Right atrium auricular region (tissue), 2 donors: Measurements from ENCODE around the gene TMEM217. TPM values are rescaled to one million over a fixed set of nuclear protein-coding genes. Genes with fewer than 3 reads are reported as not detected.
A peak's percentile ranks its signal among the peaks of the same experiment; 100 is the strongest.

ENCODE experiments used
- DNase-seq: peaks from one replicate; pipeline ENCODE4 v3.0.0-alpha.2; 2019; ENCODE audit warnings: low spot score
- H3K27ac ChIP-seq, 2 donors: fragments of 200-600 bp; sonication (generic); 1 replicate in 1 of 2; 2 replicates in 1 of 2; pipeline ENCODE4 v1.5.1; 2016 to 2019
- H3K27me3 ChIP-seq, 2 donors: fragments of 200-600 bp; sonication (generic); one replicate each; pipeline versions ENCODE4 v1.5.1 to v1.6.0; 2017 to 2019
- H3K36me3 ChIP-seq: fragments of 200-600 bp; sonication (generic); one replicate; pipeline ENCODE4 v1.5.1; 2016
- H3K4me1 ChIP-seq, 2 donors: fragments of 200-600 bp; sonication (generic); one replicate each; pipeline versions ENCODE4 v1.5.1 to v1.6.0; 2017 to 2019
- H3K4me3 ChIP-seq, 2 donors: fragments of 200-600 bp; sonication (generic); 1 replicate in 1 of 2; 2 replicates in 1 of 2; pipeline ENCODE4 v1.5.1; 2017 to 2019; ENCODE audit warnings: mild to moderate bottlenecking in 1 of 2, moderate library complexity in 1 of 2
- H3K9me3 ChIP-seq, 2 donors: fragments of 200-600 bp; sonication (generic); one replicate each; pipeline ENCODE4 v1.5.1; 2019
- total RNA-seq, 2 donors: library from RNA; depleted of rRNA; stranded (reverse); fragments of >200 nt; gene quantifications; one replicate each; pipeline ENCODE4 v1.1.0, GENCODE V29; 2016
- TF ChIP-seq, protein P1 (sequence below), 2 donors: fragments of 200-600 bp; sonication (generic); IDR thresholded peaks; one replicate each; pipeline ENCODE4 v1.5.1; 2019; ENCODE audit warnings: antibody characterized with exemption in 2 of 2

Gene TMEM217
- total RNA-seq, 2 donors from 2014 or later: 1.3 to 1.4 TPM

DNA sequence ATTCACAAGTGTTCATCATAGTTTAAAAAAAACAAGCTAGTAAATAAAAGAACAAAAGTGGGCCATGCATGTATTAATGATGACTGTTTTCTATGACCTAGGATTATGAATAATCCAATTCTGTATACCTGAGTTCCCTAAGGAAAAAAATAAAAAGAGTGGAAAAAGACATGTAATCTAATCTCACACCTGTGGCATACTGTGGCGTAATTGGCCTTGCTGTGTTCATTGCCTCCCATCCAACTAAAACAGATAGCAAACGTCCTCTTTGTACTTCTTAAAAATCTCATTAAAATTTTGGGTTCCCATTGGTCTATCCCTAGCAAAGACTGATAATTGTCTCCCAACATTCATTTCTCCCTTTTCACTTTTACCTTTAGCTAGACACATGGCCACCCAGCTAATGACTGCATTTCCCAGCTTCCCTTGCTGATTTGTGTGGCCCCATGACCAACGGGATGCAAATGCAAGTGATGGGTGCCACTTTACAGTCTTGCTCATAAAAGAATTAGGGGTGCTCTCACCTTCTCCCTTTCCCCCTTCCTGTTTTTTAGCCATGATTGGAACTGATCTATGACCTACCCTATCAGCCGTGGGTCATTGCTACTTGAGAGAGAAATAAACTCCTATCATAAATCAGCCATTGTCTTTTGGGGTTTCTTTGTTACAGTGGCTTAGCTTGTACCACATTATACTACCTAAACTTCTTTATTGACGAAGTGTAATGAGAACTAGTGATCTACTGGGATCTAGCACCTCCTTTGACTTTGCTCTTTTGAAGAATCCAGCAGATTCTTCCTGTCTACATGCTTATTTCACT lies 32.4 kb downstream of the TMEM217 start:
- Histone ChIP-seq H3K27ac (no peak overlapping the region), H3K4me3 (no peak overlapping the region), H3K36me3 (no peaks in the 10 kb centered on the region), H3K9me3 (no peaks in the 10 kb centered on the region), H3K4me1 (peaks cover 0 to 4% of the 10 kb centered on the region in 2 donors), H3K27me3 (no peaks in the 10 kb centered on the region)
- TF ChIP-seq, protein P1, sequence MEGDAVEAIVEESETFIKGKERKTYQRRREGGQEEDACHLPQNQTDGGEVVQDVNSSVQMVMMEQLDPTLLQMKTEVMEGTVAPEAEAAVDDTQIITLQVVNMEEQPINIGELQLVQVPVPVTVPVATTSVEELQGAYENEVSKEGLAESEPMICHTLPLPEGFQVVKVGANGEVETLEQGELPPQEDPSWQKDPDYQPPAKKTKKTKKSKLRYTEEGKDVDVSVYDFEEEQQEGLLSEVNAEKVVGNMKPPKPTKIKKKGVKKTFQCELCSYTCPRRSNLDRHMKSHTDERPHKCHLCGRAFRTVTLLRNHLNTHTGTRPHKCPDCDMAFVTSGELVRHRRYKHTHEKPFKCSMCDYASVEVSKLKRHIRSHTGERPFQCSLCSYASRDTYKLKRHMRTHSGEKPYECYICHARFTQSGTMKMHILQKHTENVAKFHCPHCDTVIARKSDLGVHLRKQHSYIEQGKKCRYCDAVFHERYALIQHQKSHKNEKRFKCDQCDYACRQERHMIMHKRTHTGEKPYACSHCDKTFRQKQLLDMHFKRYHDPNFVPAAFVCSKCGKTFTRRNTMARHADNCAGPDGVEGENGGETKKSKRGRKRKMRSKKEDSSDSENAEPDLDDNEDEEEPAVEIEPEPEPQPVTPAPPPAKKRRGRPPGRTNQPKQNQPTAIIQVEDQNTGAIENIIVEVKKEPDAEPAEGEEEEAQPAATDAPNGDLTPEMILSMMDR (IDR thresholded peaks at IDR 0.05): no peak
- DNase-seq: peak; percentile 4

GRCh38 chr6:37222992-37223391 lies 35.0 kb downstream of the TMEM217 start:
- TF ChIP-seq, protein P1 (IDR thresholded peaks at IDR 0.05): no peak
- no peaks in the 10 kb centered on the region for H3K9me3 ChIP-seq
- peaks cover 0 to 4% of the 10 kb centered on the region in 2 donors for H3K4me1 ChIP-seq
- H3K36me3 ChIP-seq: no peaks in the 10 kb centered on the region
- DNase-seq: no peak
- H3K27ac ChIP-seq: peak overlapping the region; percentile 61 to 64
- no peaks in the 10 kb centered on the region for H3K27me3 ChIP-seq
- H3K4me3 ChIP-seq: peak overlapping the region; percentile 54 to 66

- peaks cover 0 to 4% of the 10 kb centered on the region in 2 donors for H3K4me1 ChIP-seq
- peak; percentile 78 for DNase-seq
- peak overlapping the region; percentile 54 to 66 for H3K4me3 ChIP-seq
- no peaks in the 10 kb centered on the region for H3K9me3 ChIP-seq
- H3K27me3 ChIP-seq: no peaks in the 10 kb centered on the region
- H3K27ac ChIP-seq: peak overlapping the region; percentile 61 to 64
- TF ChIP-seq, protein P1 (IDR thresholded peaks at IDR 0.05): no peak
- H3K36me3 ChIP-seq: no peaks in the 10 kb centered on the region
These were observed 35.6 kb downstream of the TMEM217 start for GRCh38 chr6:37222125-37222967.

DNA sequence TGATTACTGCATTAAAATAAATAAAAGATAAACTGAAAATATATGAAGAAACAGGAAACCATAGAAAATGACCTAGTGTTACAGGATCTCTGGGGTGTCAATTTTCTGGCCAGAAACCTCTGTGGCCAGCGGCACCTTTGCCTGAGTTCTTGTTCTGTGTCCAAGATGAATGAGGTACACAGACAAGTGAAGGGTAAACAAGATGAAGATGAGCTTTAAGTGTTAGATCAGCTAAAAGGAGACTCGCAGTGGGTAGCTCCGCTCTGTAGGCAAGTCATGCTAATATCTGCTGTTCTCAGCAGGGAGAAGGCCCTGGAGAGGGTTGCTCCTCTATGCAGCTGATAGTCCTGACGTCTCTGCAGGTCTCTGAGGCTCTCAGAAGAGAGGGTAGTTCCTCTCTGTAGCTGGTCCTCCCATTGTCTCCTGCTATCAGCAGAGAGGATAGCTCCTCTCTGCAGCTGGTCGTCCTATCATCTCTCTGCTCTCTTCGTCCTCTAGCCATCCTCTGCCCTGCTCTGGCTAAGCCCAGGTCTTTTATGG lies 36.3 kb downstream of the TMEM217 start:
- TF ChIP-seq, protein P1 (IDR thresholded peaks at IDR 0.05): no peak
- peak; percentile 55 for DNase-seq
- no peaks in the 10 kb centered on the region for H3K36me3 ChIP-seq
- no peaks in the 10 kb centered on the region for H3K9me3 ChIP-seq
- H3K27ac ChIP-seq: peak overlapping the region in 1 of 2 donors; percentile 64
- peak overlapping the region; percentile 54 to 66 for H3K4me3 ChIP-seq
- peaks cover 0 to 4% of the 10 kb centered on the region in 2 donors for H3K4me1 ChIP-seq
- no peaks in the 10 kb centered on the region for H3K27me3 ChIP-seq

GRCh38 chr6:37218511-37218910 lies 39.4 kb downstream of the TMEM217 start:
- no peaks in the 10 kb centered on the region for H3K27me3 ChIP-seq
- H3K36me3 ChIP-seq: no peaks in the 10 kb centered on the region
- H3K4me1 ChIP-seq: peaks cover 0 to 4% of the 10 kb centered on the region in 2 donors
- TF ChIP-seq, protein P1 (IDR thresholded peaks at IDR 0.05): no peak
- H3K9me3 ChIP-seq: no peaks in the 10 kb centered on the region
- no peak overlapping the region for H3K27ac ChIP-seq
- no peak overlapping the region for H3K4me3 ChIP-seq
- DNase-seq: peak; percentile 13
